ENCODE measurements around the gene RTL9.

The RTL9 gene

DNA sequence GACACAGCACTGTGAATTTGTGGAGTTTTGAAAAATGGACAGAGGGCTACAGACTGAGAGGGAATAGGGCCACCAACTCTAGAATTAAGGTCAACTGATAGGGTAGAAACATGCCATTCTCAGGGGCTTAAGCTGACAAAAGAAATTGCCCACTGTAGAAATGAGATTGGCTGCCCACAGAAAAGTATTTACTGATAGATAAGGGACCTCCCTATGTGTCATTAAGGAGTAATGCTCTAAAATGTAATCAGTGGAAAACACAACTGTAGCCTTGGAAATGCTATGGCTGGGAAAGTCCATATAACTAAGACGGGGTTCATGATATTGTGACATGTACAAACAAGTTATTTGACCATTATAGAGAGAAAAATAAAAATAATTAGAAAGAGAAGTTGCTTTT lies 4.6 kb downstream of the RTL9 start:
- H3K9me3 ChIP-seq (ENCODE audit: severe bottlenecking), result no peaks in the 10 kb centered on the region
- H3K4me3 ChIP-seq (ENCODE audit: low read depth, low read length), result no peak overlapping the region
- no peak for DNase-seq
- H3K27me3 ChIP-seq (ENCODE audit: insufficient read depth, low read depth, severe bottlenecking), result peaks cover 44% of the 10 kb centered on the region
- no peak for TF ChIP-seq CTCF (IDR thresholded peaks at IDR 0.05; ENCODE audit: low read depth, low read length)
- H3K36me3 ChIP-seq, result no peaks in the 10 kb centered on the region
- no peak overlapping the region for H3K27ac ChIP-seq

- Histone ChIP-seq H3K27me3 (ENCODE audit: insufficient read depth, low read depth, severe bottlenecking) (peaks cover 57% of the 10 kb centered on the region), H3K4me3 (ENCODE audit: low read depth, low read length) (no peak overlapping the region), H3K9me3 (ENCODE audit: severe bottlenecking) (no peaks in the 10 kb centered on the region), H3K36me3 (no peaks in the 10 kb centered on the region), H3K27ac (no peak overlapping the region)
- no peak for TF ChIP-seq CTCF (IDR thresholded peaks at IDR 0.05; ENCODE audit: low read depth, low read length)
- no peak for DNase-seq
Observed at GRCh38 chrX:110373310-110373709, 14.7 kb downstream of the RTL9 start.

- TF ChIP-seq CTCF (IDR thresholded peaks at IDR 0.05; ENCODE audit: low read depth, low read length), result no peak
- H3K27ac ChIP-seq, result no peak overlapping the region
Observed at GRCh38 chrX:110374559-110374958, 15.9 kb downstream of the RTL9 start.

DNA sequence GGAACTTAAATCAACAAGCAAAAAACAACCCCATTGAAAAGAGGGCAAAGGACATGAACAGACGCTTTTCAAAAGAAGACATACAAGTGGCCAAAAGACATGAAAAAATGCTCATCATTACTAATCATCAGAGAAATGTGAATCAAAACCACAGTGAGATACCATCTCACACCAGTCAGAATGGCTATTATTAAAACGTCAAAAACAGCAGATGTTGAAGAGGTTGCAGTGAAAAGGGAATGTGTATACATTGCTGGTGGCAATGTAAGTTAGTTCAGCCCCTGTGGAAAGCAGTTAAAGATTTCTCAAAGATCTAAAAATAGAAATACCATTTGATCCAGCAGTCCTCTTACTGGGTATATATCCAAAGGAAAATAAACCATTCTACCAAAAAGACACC lies 22.6 kb downstream of the RTL9 start:
- no peak for TF ChIP-seq CTCF (IDR thresholded peaks at IDR 0.05; ENCODE audit: low read depth, low read length)
- DNase-seq, result no peak
- Histone ChIP-seq H3K9me3 (ENCODE audit: severe bottlenecking) (no peaks in the 10 kb centered on the region), H3K27me3 (ENCODE audit: insufficient read depth, low read depth, severe bottlenecking) (peaks cover 40% of the 10 kb centered on the region), H3K36me3 (no peaks in the 10 kb centered on the region), H3K4me3 (ENCODE audit: low read depth, low read length) (no peak overlapping the region), H3K27ac (no peak overlapping the region)

More at GRCh38 chrX:110374559-110374958, 15.9 kb downstream of the RTL9 start:
- Histone ChIP-seq H3K36me3 (no peaks in the 10 kb centered on the region), H3K27me3 (ENCODE audit: insufficient read depth, low read depth, severe bottlenecking) (peaks cover 67% of the 10 kb centered on the region), H3K4me3 (ENCODE audit: low read depth, low read length) (no peak overlapping the region), H3K9me3 (ENCODE audit: severe bottlenecking) (no peaks in the 10 kb centered on the region)
- DNase-seq, result no peak

- no peak for DNase-seq
- Histone ChIP-seq H3K36me3 (no peaks in the 10 kb centered on the region), H3K9me3 (ENCODE audit: severe bottlenecking) (no peaks in the 10 kb centered on the region), H3K4me3 (ENCODE audit: low read depth, low read length) (no peak overlapping the region), H3K27me3 (ENCODE audit: insufficient read depth, low read depth, severe bottlenecking) (peaks cover 37% of the 10 kb centered on the region), H3K27ac (no peak overlapping the region)
- no peak for TF ChIP-seq CTCF (IDR thresholded peaks at IDR 0.05; ENCODE audit: low read depth, low read length)
Observed at GRCh38 chrX:110383414-110383813, 24.8 kb downstream of the RTL9 start.

GRCh38 chrX:110384490-110384889 lies 25.8 kb downstream of the RTL9 start:
- Histone ChIP-seq H3K4me3 (ENCODE audit: low read depth, low read length) (no peak overlapping the region), H3K27me3 (ENCODE audit: insufficient read depth, low read depth, severe bottlenecking) (peaks cover 30% of the 10 kb centered on the region), H3K36me3 (no peaks in the 10 kb centered on the region), H3K9me3 (ENCODE audit: severe bottlenecking) (no peaks in the 10 kb centered on the region), H3K27ac (no peak overlapping the region)
- no peak for TF ChIP-seq CTCF (IDR thresholded peaks at IDR 0.05; ENCODE audit: low read depth, low read length)
- no peak for DNase-seq

Measured in WERI-Rb-1 (cell line).